Measurements from ENCODE around the gene PRPH. TPM values are rescaled to one million over a fixed set of nuclear protein-coding genes. Genes with fewer than 3 reads are reported as not detected.

PRPH gene
- total and polyA plus RNA-seq, 9 of the 15 experiments (the other 6 are each of a cell fraction or from before 2014, with no cell fraction given): 0.27 to 1.9 (median 1.3) TPM; not detected in 1

DNA sequence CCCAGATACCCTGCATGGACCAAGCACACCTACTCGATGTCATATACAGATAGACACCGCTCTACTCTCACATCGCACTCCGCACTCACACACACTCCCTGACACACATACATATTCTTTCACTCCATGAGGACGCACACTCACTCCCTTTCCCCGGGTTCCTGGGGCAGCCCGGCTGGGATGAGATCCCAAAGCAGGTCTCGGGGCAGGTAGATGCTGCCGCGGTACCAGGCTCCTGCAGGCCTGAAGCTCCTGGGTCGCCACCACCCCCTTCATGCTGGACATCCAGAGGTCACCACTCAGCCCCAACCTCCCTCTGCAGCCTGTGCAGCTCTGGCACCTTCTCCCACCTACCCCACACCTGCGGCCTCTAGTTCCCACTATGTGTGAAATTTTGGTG is 39.7 kb downstream of the PRPH start (continued):
- TF ChIP-seq, protein P1, sequence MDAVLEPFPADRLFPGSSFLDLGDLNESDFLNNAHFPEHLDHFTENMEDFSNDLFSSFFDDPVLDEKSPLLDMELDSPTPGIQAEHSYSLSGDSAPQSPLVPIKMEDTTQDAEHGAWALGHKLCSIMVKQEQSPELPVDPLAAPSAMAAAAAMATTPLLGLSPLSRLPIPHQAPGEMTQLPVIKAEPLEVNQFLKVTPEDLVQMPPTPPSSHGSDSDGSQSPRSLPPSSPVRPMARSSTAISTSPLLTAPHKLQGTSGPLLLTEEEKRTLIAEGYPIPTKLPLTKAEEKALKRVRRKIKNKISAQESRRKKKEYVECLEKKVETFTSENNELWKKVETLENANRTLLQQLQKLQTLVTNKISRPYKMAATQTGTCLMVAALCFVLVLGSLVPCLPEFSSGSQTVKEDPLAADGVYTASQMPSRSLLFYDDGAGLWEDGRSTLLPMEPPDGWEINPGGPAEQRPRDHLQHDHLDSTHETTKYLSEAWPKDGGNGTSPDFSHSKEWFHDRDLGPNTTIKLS (IDR thresholded peaks at IDR 0.05; ENCODE audit: borderline replicate concordance, low read depth): no peak
- no peak for TF ChIP-seq FOXJ3 (CRISPR knock-in tag; IDR thresholded peaks at IDR 0.05)
- no peak for TF ChIP-seq NR4A1 (CRISPR knock-in tag; IDR thresholded peaks at IDR 0.05)
- TF ChIP-seq NR4A1 (tag; IDR thresholded peaks at IDR 0.05): no peak
- no peak for TF ChIP-seq POLR3A (IDR thresholded peaks at IDR 0.05; ENCODE audit: borderline replicate concordance, extremely low read depth, insufficient read depth, insufficient read length)
- no peak for TF ChIP-seq ILF3 (IDR thresholded peaks at IDR 0.05; ENCODE audit: borderline replicate concordance)
- no peak for TF ChIP-seq CCNT2 (IDR thresholded peaks at IDR 0.05; ENCODE audit: borderline replicate concordance, extremely low read depth, insufficient read length, low read depth, low read length)
- TF ChIP-seq ETV5 (CRISPR knock-in tag; IDR thresholded peaks at IDR 0.05; ENCODE audit: low read depth): no peak

Measured in K562 (cell line).